GM13976 (cell line): Measurements from ENCODE around the gene MTCH2.

ENCODE experiments used
- DNase-seq: peaks from one replicate; pipeline ENCODE4 v3.0.0; 2012; ENCODE audit warnings: low spot score
- in situ Hi-C: fragments of 300-500 bp; cut with MboI; formaldehyde crosslinking; loops from one replicate; pipeline ENCODE4 v1.12.0; 2022; ENCODE audit warnings: low sequenced_read_pairs, mixed read lengths, inconsistent platforms; ENCODE audit not compliant: unreplicated experiment
- TF ChIP-seq, protein P1 (sequence below): IDR thresholded peaks from 2 replicates; pipeline ENCODE4 v1.5.1; 2012; ENCODE audit warnings: borderline replicate concordance, mild to moderate bottlenecking; ENCODE audit not compliant: insufficient read depth; ENCODE audit errors: extremely low read depth, missing control alignments, control extremely low read depth

Gene MTCH2

DNA sequence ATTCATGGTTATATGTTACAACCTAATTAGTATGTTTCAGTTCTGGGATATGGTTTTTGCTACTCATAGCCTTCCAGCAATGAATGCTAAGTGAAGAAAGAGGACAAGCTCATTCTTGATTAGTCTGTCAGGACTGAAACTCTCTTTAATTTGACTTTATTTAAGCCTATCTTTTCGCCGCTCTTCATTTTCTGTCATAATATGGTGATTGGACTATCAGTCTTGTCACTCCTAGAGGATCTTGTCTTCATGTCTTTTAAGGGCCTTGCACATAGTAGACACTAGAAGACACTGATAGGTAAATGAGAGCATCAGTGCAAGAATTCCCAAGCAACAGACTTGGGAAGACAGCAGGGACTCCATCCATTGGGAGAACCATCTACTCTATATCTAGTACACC lies 18.9 kb upstream of the MTCH2 start:
- in situ Hi-C loops: no loop called here
- no peak for DNase-seq
- TF ChIP-seq, protein P1, sequence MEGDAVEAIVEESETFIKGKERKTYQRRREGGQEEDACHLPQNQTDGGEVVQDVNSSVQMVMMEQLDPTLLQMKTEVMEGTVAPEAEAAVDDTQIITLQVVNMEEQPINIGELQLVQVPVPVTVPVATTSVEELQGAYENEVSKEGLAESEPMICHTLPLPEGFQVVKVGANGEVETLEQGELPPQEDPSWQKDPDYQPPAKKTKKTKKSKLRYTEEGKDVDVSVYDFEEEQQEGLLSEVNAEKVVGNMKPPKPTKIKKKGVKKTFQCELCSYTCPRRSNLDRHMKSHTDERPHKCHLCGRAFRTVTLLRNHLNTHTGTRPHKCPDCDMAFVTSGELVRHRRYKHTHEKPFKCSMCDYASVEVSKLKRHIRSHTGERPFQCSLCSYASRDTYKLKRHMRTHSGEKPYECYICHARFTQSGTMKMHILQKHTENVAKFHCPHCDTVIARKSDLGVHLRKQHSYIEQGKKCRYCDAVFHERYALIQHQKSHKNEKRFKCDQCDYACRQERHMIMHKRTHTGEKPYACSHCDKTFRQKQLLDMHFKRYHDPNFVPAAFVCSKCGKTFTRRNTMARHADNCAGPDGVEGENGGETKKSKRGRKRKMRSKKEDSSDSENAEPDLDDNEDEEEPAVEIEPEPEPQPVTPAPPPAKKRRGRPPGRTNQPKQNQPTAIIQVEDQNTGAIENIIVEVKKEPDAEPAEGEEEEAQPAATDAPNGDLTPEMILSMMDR: no peak

- in situ Hi-C loops: no loop called here
- TF ChIP-seq, protein P1: no peak
- no peak for DNase-seq
Measured at GRCh38 chr11:47659276-47659675, 16.9 kb upstream of the MTCH2 start.

- TF ChIP-seq, protein P1: no peak
- in situ Hi-C loops: no loop called here
- no peak for DNase-seq
Measured at GRCh38 chr11:47656260-47656885, 14.0 kb upstream of the MTCH2 start.

- TF ChIP-seq, protein P1: no peak
- DNase-seq: no peak
- in situ Hi-C loops: no loop called here
Measured at GRCh38 chr11:47651818-47652469, 9.6 kb upstream of the MTCH2 start.

GRCh38 chr11:47649276-47649675 lies 6.9 kb upstream of the MTCH2 start:
- no peak for DNase-seq
- in situ Hi-C loops: no loop called here
- TF ChIP-seq, protein P1: no peak

GRCh38 chr11:47646019-47646418 lies 3.7 kb upstream of the MTCH2 start:
- DNase-seq: no peak
- in situ Hi-C loops: no loop called here
- TF ChIP-seq, protein P1: no peak
